ENCODE results near the gene COL24A1. TPM values are rescaled to one million over a fixed set of nuclear protein-coding genes. Genes with fewer than 3 reads are reported as not detected.

The COL24A1 gene
- total RNA-seq, 1 donor from 2014 or later = 2.7 TPM

GRCh38 chr1:85862456-85862855, 294.1 kb downstream of the COL24A1 start:
- no peak for DNase-seq (ENCODE audit: low spot score in 2 of 2, unreplicated experiment in 2 of 2)
- Mint-ChIP-seq H3K27ac (no peak overlapping the region), H3K27me3 (ENCODE audit: low read depth) (peaks cover 11% of the 10 kb centered on the region), H3K4me1 (peaks cover 8% of the 10 kb centered on the region), H3K4me3 (no peak overlapping the region), H3K36me3 (no peaks in the 10 kb centered on the region), H3K9me3 (no peaks in the 10 kb centered on the region)
- TF ChIP-seq CTCF (IDR thresholded peaks at IDR 0.05; ENCODE audit: unreplicated experiment) = no peak

GRCh38 chr1:85857991-85858390, 298.6 kb downstream of the COL24A1 start:
- no peak overlapping the region for H3K27ac Mint-ChIP-seq
- TF ChIP-seq CTCF (IDR thresholded peaks at IDR 0.05; ENCODE audit: unreplicated experiment) = no peak
- no peaks in the 10 kb centered on the region for H3K36me3 Mint-ChIP-seq
- H3K4me1 Mint-ChIP-seq = peaks cover 5% of the 10 kb centered on the region
- H3K9me3 Mint-ChIP-seq = no peaks in the 10 kb centered on the region
- H3K27me3 Mint-ChIP-seq (ENCODE audit: low read depth) = peaks cover 16% of the 10 kb centered on the region
- DNase-seq (ENCODE audit: low spot score in 2 of 2, unreplicated experiment in 2 of 2) = no peak
- H3K4me3 Mint-ChIP-seq = no peak overlapping the region

- no peaks in the 10 kb centered on the region for H3K36me3 Mint-ChIP-seq
- H3K27me3 Mint-ChIP-seq (ENCODE audit: low read depth) = peaks cover 3% of the 10 kb centered on the region
- no peaks in the 10 kb centered on the region for H3K4me1 Mint-ChIP-seq
- H3K4me3 Mint-ChIP-seq = no peak overlapping the region
- no peak for DNase-seq (ENCODE audit: low spot score in 2 of 2, unreplicated experiment in 2 of 2)
- TF ChIP-seq CTCF (IDR thresholded peaks at IDR 0.05; ENCODE audit: unreplicated experiment) = no peak
- no peaks in the 10 kb centered on the region for H3K9me3 Mint-ChIP-seq
- no peak overlapping the region for H3K27ac Mint-ChIP-seq
Measured at GRCh38 chr1:85850238-85850637, 306.3 kb downstream of the COL24A1 start.

- Mint-ChIP-seq H3K27ac (no peak overlapping the region), H3K4me1 (no peaks in the 10 kb centered on the region), H3K27me3 (ENCODE audit: low read depth) (peaks cover 3% of the 10 kb centered on the region)
Measured at GRCh38 chr1:85849660-85850059, 306.9 kb downstream of the COL24A1 start.

GRCh38 chr1:85847356-85847755, 309.2 kb downstream of the COL24A1 start:
- DNase-seq (ENCODE audit: low spot score in 2 of 2, unreplicated experiment in 2 of 2) = no peak
- no peak for TF ChIP-seq CTCF (IDR thresholded peaks at IDR 0.05; ENCODE audit: unreplicated experiment)
- H3K4me1 Mint-ChIP-seq = no peaks in the 10 kb centered on the region
- H3K36me3 Mint-ChIP-seq = no peaks in the 10 kb centered on the region
- H3K27me3 Mint-ChIP-seq (ENCODE audit: low read depth) = no peaks in the 10 kb centered on the region
- H3K27ac Mint-ChIP-seq = no peak overlapping the region
- no peaks in the 10 kb centered on the region for H3K9me3 Mint-ChIP-seq
- H3K4me3 Mint-ChIP-seq = no peak overlapping the region

More at GRCh38 chr1:85849660-85850059, 306.9 kb downstream of the COL24A1 start:
- TF ChIP-seq CTCF (IDR thresholded peaks at IDR 0.05; ENCODE audit: unreplicated experiment) = no peak
- Mint-ChIP-seq H3K36me3 (no peaks in the 10 kb centered on the region), H3K4me3 (no peak overlapping the region), H3K9me3 (no peaks in the 10 kb centered on the region)
- no peak for DNase-seq (ENCODE audit: low spot score in 2 of 2, unreplicated experiment in 2 of 2)

GRCh38 chr1:85846706-85847105, 309.9 kb downstream of the COL24A1 start:
- no peaks in the 10 kb centered on the region for H3K9me3 Mint-ChIP-seq
- no peaks in the 10 kb centered on the region for H3K4me1 Mint-ChIP-seq
- no peak overlapping the region for H3K4me3 Mint-ChIP-seq
- no peak for DNase-seq (ENCODE audit: low spot score in 2 of 2, unreplicated experiment in 2 of 2)
- no peaks in the 10 kb centered on the region for H3K27me3 Mint-ChIP-seq (ENCODE audit: low read depth)
- TF ChIP-seq CTCF (IDR thresholded peaks at IDR 0.05; ENCODE audit: unreplicated experiment) = no peak
- H3K27ac Mint-ChIP-seq = no peak overlapping the region
- H3K36me3 Mint-ChIP-seq = no peaks in the 10 kb centered on the region

Data from mesothelial cell of epicardium (in vitro differentiated cells).